GM19455 (cell line): ENCODE data around the gene CTNNA3.

Experiments
- ATAC-seq: cut with Tn5 transposase; IDR thresholded peaks from one replicate; pipeline ENCODE4 v1.9.1; 2021; ENCODE audit not compliant: unreplicated experiment

The CTNNA3 gene

GRCh38 chr10:66836057-66836456 lies 859.9 kb downstream of the CTNNA3 start:
- no peak for ATAC-seq

DNA sequence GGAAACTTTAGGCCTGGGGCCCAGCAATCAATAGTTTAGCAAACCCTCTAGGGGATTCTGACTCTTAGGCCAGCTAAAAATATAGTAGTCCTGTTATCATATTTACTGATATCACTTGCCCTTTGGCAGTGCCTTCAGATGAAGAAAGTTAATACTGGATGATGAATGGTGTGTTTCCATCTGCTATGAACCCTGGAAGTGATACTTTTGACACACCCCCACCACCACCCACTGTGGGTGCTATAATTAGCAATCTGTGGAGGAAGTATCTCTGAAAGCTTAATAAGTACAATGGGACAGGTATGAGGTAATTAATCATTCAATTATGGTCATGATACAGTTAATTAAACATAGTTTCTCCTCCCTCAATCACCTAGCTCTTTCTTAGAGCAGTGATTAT lies 860.6 kb downstream of the CTNNA3 start:
- ATAC-seq = no peak

GRCh38 chr10:66834802-66835201 lies 861.2 kb downstream of the CTNNA3 start:
- ATAC-seq = no peak

- ATAC-seq = no peak
These were observed 862.1 kb downstream of the CTNNA3 start for GRCh38 chr10:66833861-66834260.

DNA sequence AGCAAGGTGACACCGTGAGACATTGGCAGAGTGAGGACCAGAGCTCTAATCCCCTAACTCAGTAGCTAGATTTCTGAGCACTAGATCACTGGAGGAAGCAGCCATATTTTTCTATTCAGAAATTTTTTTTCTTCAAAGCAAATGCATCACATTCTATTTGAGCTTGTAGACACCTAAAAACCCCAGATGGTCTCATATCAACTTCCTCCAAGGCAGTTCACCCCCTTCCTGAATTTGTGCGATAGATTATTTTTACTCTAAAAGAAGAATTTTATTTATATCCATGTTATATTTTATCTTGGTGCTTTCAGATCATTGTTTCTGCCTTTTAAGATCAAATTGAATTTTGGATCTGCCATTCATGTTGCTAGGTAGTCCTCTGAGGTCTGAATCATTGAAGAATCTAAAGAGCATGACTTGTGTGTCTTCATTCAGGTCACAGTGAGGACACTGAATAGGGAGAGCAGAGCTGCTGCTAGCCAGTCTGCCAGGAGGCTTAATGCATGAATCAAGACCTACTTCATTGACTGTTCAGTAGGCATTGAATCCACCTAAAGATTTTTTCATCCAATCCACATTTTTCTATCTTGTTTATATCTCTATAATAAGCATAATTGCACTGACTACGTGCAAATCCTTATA lies 863.1 kb downstream of the CTNNA3 start:
- no peak for ATAC-seq

- ATAC-seq = no peak
These were observed 867.0 kb downstream of the CTNNA3 start for GRCh38 chr10:66828957-66829356.

- no peak for ATAC-seq
These were observed 868.6 kb downstream of the CTNNA3 start for GRCh38 chr10:66827353-66827752.

- ATAC-seq = no peak
These were observed 872.7 kb downstream of the CTNNA3 start for GRCh38 chr10:66823301-66823700.

- no peak for ATAC-seq
These were observed 873.2 kb downstream of the CTNNA3 start for GRCh38 chr10:66822801-66823200.

GRCh38 chr10:66819691-66820090 lies 876.3 kb downstream of the CTNNA3 start:
- no peak for ATAC-seq

DNA sequence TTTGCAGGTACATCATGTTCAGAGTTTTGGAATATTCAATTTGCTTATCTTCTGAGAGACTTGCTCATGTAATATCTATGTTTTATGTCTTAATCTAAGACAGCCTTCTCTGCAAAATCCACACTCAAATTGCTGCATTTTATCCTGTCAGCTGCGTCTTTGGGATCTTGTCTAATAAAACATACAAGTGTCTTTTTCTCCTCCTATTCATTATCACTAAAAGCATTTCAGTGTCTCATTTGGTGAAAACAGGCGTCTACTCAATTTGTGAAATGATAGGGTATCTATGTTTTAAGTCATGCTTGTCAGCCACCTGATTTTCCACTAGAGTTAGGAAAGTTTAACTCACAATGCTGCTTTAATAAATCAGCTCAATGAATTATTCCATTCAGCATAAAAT lies 882.9 kb downstream of the CTNNA3 start:
- no peak for ATAC-seq

- no peak for ATAC-seq
These were observed 884.8 kb downstream of the CTNNA3 start for GRCh38 chr10:66811211-66811610.

GRCh38 chr10:66809402-66809801 lies 886.6 kb downstream of the CTNNA3 start:
- no peak for ATAC-seq

DNA sequence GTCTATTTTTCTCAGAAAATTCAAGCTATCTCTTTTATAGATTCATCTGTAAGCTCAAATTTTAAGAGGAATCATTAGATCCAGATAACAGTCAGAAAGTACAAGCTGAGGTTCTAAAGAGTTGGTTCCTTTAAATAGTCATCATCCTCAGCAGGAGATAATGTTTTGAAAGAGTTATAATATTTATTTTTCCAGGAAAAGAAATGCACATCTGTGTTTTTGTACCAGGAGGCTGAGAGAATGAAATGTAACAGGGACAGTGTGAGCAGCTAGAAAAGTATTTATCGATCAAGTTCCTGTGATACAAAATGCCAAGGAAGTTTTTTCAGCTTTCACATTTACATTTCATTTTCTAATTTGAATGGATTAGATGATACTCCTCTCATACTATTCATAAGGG lies 890.4 kb downstream of the CTNNA3 start:
- no peak for ATAC-seq

DNA sequence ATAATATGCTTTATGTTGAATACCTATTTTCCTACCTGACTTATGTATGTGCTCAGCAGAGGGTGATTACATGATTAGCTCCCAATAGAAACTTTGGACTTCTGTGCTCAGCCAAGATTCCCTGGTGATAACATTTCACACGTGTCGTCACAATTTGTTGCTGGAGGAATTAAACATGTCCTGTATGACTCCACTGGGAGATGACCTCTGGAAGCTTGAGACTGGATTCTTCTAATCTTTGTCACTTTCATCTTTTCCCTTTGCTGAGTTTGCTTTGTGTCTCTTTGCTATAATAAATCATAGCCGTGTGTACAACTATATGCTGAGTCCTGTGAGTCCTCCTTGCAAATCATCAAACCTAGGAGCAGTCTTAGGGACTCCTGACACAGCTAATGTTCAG lies 891.0 kb downstream of the CTNNA3 start:
- ATAC-seq = no peak

- no peak for ATAC-seq
These were observed 892.8 kb downstream of the CTNNA3 start for GRCh38 chr10:66803174-66803573.

DNA sequence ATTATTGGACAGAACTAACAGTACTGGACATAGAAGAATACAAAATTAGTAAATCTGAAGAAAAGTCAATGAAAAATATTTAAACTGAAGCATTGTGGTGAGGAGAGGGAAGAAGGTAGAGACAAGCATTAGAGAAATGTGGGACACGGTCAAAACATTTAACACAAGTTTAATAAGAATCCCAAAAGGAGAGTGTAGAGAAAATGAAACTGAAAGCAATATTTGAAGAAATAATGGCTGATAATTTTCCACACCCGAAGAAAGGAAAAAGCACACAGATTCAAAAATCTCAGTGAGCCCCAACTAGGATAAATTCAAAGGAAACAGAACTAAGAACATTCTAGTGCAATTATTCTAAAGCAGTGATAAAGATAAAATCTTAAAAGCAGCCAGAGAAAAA lies 896.5 kb downstream of the CTNNA3 start:
- no peak for ATAC-seq

DNA sequence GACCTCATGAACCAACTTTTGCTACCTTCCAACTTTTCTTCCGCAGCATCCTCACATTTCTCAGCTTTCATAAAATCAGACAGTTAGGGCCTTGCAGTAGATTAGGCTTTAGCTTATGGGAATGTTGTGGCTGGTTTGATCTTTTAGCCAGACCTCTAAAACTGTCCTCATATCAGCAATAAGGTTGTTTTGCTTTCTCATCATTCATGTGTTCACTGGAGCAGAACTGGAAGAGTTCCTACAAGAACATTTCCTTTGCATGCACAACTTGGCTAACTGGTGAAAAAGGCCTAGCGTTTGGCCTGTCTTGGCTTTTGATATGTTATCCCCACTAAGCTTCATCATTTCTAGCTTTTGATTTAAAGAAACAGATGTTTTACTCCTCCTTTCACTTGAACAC lies 900.1 kb downstream of the CTNNA3 start:
- ATAC-seq = no peak

DNA sequence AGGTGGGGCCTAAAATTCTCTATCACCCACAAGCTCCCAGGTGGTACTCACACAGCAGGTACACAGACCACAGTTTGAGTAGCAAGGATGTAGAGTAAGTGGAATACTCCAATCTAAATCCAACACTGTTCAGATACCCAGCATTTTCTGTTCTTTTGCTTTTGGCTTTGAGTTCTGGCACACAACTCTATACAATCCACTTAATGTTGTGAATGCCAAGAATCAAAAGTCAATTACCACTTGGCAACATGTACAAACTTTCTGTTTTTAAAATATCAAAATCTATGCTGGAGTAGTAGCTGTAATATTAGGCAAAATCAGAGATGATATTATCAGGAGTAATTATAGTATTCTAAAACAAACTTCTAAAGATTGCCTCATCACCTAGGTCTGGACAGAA lies 903.6 kb downstream of the CTNNA3 start:
- ATAC-seq = no peak

DNA sequence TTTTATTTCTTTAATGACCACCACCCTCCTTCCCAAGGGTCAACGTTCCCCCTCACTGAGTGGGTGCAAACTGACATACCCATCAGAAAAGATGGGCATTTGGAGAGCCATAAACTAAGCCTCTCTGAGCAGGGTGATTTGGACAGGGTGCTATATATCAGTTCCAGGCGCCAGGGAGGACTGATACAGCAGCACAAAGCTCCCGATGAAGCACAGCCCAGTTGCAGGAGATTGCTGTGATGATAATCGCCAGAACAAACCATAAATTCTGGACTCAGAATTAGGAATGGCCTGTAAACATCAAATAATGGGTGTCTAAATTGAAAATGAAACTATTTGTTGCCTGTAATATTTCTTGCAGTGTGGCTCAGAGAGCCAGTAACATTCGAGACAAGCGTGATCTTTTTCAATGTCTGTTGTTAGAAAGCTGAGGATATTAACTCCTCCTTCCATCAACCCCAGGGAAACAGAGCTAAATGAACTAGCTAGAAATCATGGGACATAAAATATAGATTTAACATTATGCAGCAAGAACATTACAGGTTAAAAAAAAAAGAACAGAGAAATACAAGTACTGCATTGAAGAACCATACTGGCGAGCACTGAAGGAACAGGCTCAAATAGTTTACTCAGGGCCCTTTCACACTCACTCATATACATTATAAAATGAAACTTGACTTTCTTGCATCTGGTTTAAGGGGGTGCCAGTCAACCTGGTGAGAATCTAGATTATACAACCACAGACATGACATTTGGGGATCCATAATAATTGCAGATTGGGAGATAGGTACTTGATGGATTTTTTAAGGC lies 907.6 kb downstream of the CTNNA3 start:
- no peak for ATAC-seq

- no peak for ATAC-seq
These were observed 909.3 kb downstream of the CTNNA3 start for GRCh38 chr10:66786709-66787108.

GRCh38 chr10:66784770-66785169 lies 911.2 kb downstream of the CTNNA3 start:
- no peak for ATAC-seq

DNA sequence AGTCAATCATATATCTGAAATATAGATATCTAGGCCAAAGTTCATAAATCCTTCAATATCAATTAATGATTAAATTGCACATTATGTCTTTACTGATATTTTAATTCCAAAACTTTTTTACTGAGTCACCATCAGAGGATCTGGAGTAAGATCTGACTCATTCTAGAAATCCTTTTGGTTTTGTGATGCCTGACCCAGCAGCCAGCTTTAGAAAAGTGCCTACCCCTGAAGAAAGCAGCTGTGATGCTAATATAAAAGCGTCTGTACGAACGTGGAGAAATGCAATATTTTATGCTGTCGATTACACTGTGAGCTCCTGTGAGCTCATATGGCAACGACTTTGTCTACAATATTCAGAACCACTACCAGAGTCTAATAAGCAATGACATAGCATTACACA lies 912.7 kb downstream of the CTNNA3 start:
- no peak for ATAC-seq
